SK-N-SH (cell line): Measurements from ENCODE around the gene ZDHHC11. TPM values are rescaled to one million over a fixed set of nuclear protein-coding genes. Genes with fewer than 3 reads are reported as not detected.

Source experiments
- CTCF ChIA-PET: fragments of 300-600, 350-600 bp; formaldehyde crosslinking; extraction: SDS; loops from one replicate; lab custom pipeline; 2021; lab: Yijun Ruan, JAX
- POLR2A ChIA-PET: fragments of 350-600 bp; sonication (Branson Sonifier 250); formaldehyde crosslinking; extraction: SDS; loops from one replicate; lab custom pipeline; 2020; ENCODE audit warnings: antibody characterized with exemption, inconsistent platforms; lab: Yijun Ruan, JAX
- DNase-seq: peaks from one replicate; pipeline ENCODE4 v3.0.0; 2012
- H2AFZ ChIP-seq: fragments of 200-600 bp; sonication (generic); 2 replicates; pipeline ENCODE4 v1.8.1; 2016; ENCODE audit warnings: antibody characterized with exemption, mild to moderate bottlenecking, low read depth
- H3F3A ChIP-seq: fragments of 200-600 bp; sonication (generic); replicated peaks from 2 replicates; pipeline ENCODE3; 2016; ENCODE audit warnings: antibody characterized with exemption, mild to moderate bottlenecking; ENCODE audit not compliant: insufficient read depth
- H3K27ac ChIP-seq, 2 experiments: fragments of 200-500 bp in 1 of 2; fragments of 200-600 bp in 1 of 2; sonication (Bioruptor generic) in 1 of 2; sonication (generic), shearing (Covaris generic) in 1 of 2; 2 replicates each; pipeline versions ENCODE4 v1.5.1 to v1.6.1; 2014 to 2016; ENCODE audit warnings: low read depth in 2 of 2, inconsistent platforms in 1 of 2, low read length in 1 of 2, mild to moderate bottlenecking in 1 of 2, mixed read lengths in 1 of 2
- H3K27me3 ChIP-seq: fragments of 200-600 bp; sonication (generic), shearing (Covaris generic); 2 replicates; pipeline ENCODE4 v1.6.1; 2016; ENCODE audit warnings: mixed run types; ENCODE audit not compliant: insufficient read depth
- H3K36me3 ChIP-seq, 2 experiments: fragments of 200-500 bp in 1 of 2; fragments of 200-600 bp in 1 of 2; sonication (Bioruptor generic) in 1 of 2; sonication (generic) in 1 of 2; replicated peaks in 1 of 2; 2 replicates each; pipeline versions ENCODE3 to v1.5.1; 2014 to 2016; ENCODE audit warnings: low read length in 1 of 2, mild to moderate bottlenecking in 1 of 2; ENCODE audit not compliant: insufficient read depth in 2 of 2, control insufficient read depth in 1 of 2
- H3K4me1 ChIP-seq, 2 experiments: fragments of 200-500 bp in 1 of 2; fragments of 200-600 bp in 1 of 2; sonication (Bioruptor generic) in 1 of 2; sonication (generic), shearing (Covaris generic) in 1 of 2; 2 replicates each; pipeline versions ENCODE4 v1.5.1 to v1.6.1; 2014 to 2016; ENCODE audit warnings: low read depth in 1 of 2, low read length in 1 of 2, mixed run types in 1 of 2; ENCODE audit not compliant: insufficient read depth in 2 of 2, control insufficient read depth in 1 of 2
- H3K4me2 ChIP-seq: fragments of 200-600 bp; sonication (generic), shearing (Covaris generic); 2 replicates; pipeline ENCODE4 v1.6.1; 2017; ENCODE audit warnings: mixed run types
- H3K4me3 ChIP-seq, 2 experiments: fragments of 200-500 bp in 1 of 2; fragments of 200-600 bp in 1 of 2; sonication (Bioruptor generic) in 1 of 2; sonication (generic), shearing (Covaris generic) in 1 of 2; 2 replicates each; pipeline versions ENCODE4 v1.5.1 to v1.8.1; 2014 to 2016; ENCODE audit warnings: low read depth in 2 of 2, inconsistent platforms in 1 of 2, low read length in 1 of 2, mild to moderate bottlenecking in 1 of 2, mixed read lengths in 1 of 2, moderate library complexity in 1 of 2
- H3K79me2 ChIP-seq: fragments of 200-600 bp; sonication (generic); 2 replicates; pipeline ENCODE4 v1.8.1; 2017; ENCODE audit warnings: mild to moderate bottlenecking; ENCODE audit not compliant: insufficient read depth
- H3K9ac ChIP-seq: fragments of 200-600 bp; sonication (generic); 2 replicates; pipeline ENCODE4 v1.6.1; 2017; ENCODE audit warnings: mixed run types
- H3K9me2 ChIP-seq: fragments of 200-600 bp; sonication (generic); 2 replicates; pipeline ENCODE4 v1.6.1; 2017; ENCODE audit warnings: mixed run types
- H3K9me3 ChIP-seq: fragments of 200-600 bp; sonication (generic); 2 replicates; pipeline ENCODE4 v1.6.1; 2017; ENCODE audit warnings: mixed run types, mild to moderate bottlenecking, moderate library complexity
- H4K20me1 ChIP-seq: fragments of 200-600 bp; sonication (generic); 2 replicates; pipeline ENCODE4 v1.6.1; 2017; ENCODE audit warnings: mild to moderate bottlenecking, mixed run types; ENCODE audit not compliant: insufficient read depth
- CHD2 ChIP-seq: fragments of 150-350 bp; IDR thresholded peaks from 2 replicates; pipeline ENCODE4 v1.6.1; 2018; ENCODE audit warnings: low read length; ENCODE audit not compliant: partially characterized antibody
- CTCF ChIP-seq: fragments of 200-600 bp; sonication (generic); IDR thresholded peaks from 2 replicates; pipeline ENCODE4 v1.6.1; 2017; ENCODE audit warnings: antibody characterized with exemption, mild to moderate bottlenecking, moderate library complexity
- ELF1 ChIP-seq: IDR thresholded peaks from 2 replicates; pipeline ENCODE4 v1.4.0; 2012
- EP300 ChIP-seq, 2 experiments: IDR thresholded peaks; 2 replicates each; pipeline versions ENCODE4 v1.4.0 to v1.6.1; 2012; ENCODE audit warnings: borderline replicate concordance in 1 of 2, low read depth in 1 of 2, low read length in 1 of 2
- FOSL2 ChIP-seq: IDR thresholded peaks from 2 replicates; pipeline ENCODE4 v1.4.0; 2012; ENCODE audit warnings: low read depth, mild to moderate bottlenecking, moderate library complexity, borderline replicate concordance
- FOXM1 ChIP-seq: IDR thresholded peaks from 2 replicates; pipeline ENCODE4 v1.4.0; 2012; ENCODE audit warnings: low read depth, mild to moderate bottlenecking
- GABPA ChIP-seq: IDR thresholded peaks from 2 replicates; pipeline ENCODE4 v1.4.0; 2012; ENCODE audit warnings: low read depth, mild to moderate bottlenecking
- GATA2 ChIP-seq: sonication (generic); formaldehyde crosslinking; IDR thresholded peaks from 2 replicates; pipeline ENCODE4 v1.5.0; 2020; ENCODE audit warnings: mild to moderate bottlenecking, missing genetic modification reagents
- MEF2A ChIP-seq: IDR thresholded peaks from 2 replicates; pipeline ENCODE4 v1.4.0; 2012; ENCODE audit warnings: low read depth, borderline replicate concordance
- PBX3 ChIP-seq: IDR thresholded peaks from 2 replicates; pipeline ENCODE4; 2012
- RAD21 ChIP-seq: IDR thresholded peaks from 2 replicates; pipeline ENCODE4 v1.6.1; 2012; ENCODE audit warnings: mild to moderate bottlenecking, low read length
- RCOR1 ChIP-seq: fragments of 150-350 bp; IDR thresholded peaks from 2 replicates; pipeline ENCODE4 v1.6.1; 2017; ENCODE audit warnings: antibody characterized with exemption, low read length
- REST ChIP-seq: IDR thresholded peaks from 2 replicates; pipeline ENCODE4 v1.6.1; 2012; ENCODE audit warnings: mild to moderate bottlenecking, low read depth, low read length, moderate library complexity
- SIN3A ChIP-seq: IDR thresholded peaks from 2 replicates; pipeline ENCODE4 v1.6.1; 2012; ENCODE audit warnings: low read depth, mild to moderate bottlenecking, low read length, moderate library complexity, borderline replicate concordance
- SMC3 ChIP-seq: IDR thresholded peaks from 2 replicates; pipeline ENCODE4 v1.6.1; 2012; ENCODE audit warnings: low read depth, low read length, improper control_type of control experiment
- TAF1 ChIP-seq: IDR thresholded peaks from 2 replicates; pipeline ENCODE4 v1.6.1; 2012; ENCODE audit warnings: low read depth, mild to moderate bottlenecking, low read length, moderate library complexity, borderline replicate concordance
- TCF12 ChIP-seq: IDR thresholded peaks from 2 replicates; pipeline ENCODE4 v1.4.0; 2012
- TEAD4 ChIP-seq: IDR thresholded peaks from 2 replicates; pipeline ENCODE4 v1.4.0; 2012; ENCODE audit warnings: mild to moderate bottlenecking, borderline replicate concordance; ENCODE audit not compliant: insufficient read depth
- USF1 ChIP-seq: IDR thresholded peaks from 2 replicates; pipeline ENCODE4 v1.4.0; 2012; ENCODE audit warnings: low read depth, borderline replicate concordance
- USF2 ChIP-seq: fragments of 150-350 bp; IDR thresholded peaks from 2 replicates; pipeline ENCODE4 v1.6.1; 2017; ENCODE audit warnings: antibody characterized with exemption, low read length, low read depth, borderline replicate concordance
- WGBS: methylation state at CpG from one replicate; pipeline ENCODE4 v1.1.6; 2017; ENCODE audit warnings: low lambda C conversion rate; 5-methylcytosine and 5-hydroxymethylcytosine counted together
- polyA plus RNA-seq, 3 experiments: library from polyadenylated mRNA; depleted of rRNA; stranded (reverse); fragments of >200 nt; gene quantifications; 2 replicates each; pipeline ENCODE4 v1.2.3, GENCODE V29; 2012

The ZDHHC11 gene
- polyA plus RNA-seq, 1 of the 3 experiments (the other 2 are of a cell fraction): 0.76 TPM

GRCh38 chr5:859798-860296 lies 9.1 kb upstream of the ZDHHC11 start:
- Histone ChIP-seq H3K27me3 (peaks cover 6% of the 10 kb centered on the region; the same call in 1 of the 2 replicates), H4K20me1 (no peaks in the 10 kb centered on the region), H3K4me1 (no peaks in the 10 kb centered on the region), H3K79me2 (no peaks in the 10 kb centered on the region), H3K9ac (no peak overlapping the region), H3K9me3 (no peaks in the 10 kb centered on the region), H3F3A (no peaks in the 10 kb centered on the region), H2AFZ (no peak overlapping the region), H3K27ac (no peak overlapping the region), H3K9me2 (no peaks in the 10 kb centered on the region), H3K36me3 (peaks cover 0 to 27% of the 10 kb centered on the region in 2 experiments), H3K4me2 (no peak overlapping the region), H3K4me3 (no peak overlapping the region)
- ChIA-PET POLR2A (no interaction called here), CTCF (interaction anchor here (1.0 kb wide), 1 partner anchor 16 kb away, joined by 3 read pairs; no protein-coding TSS in a partner anchor)
- TF ChIP-seq CHD2: no peak
- TF ChIP-seq EP300 (IDR thresholded peaks at IDR 0.05; ENCODE audit: borderline replicate concordance in 1 of 2, low read depth in 1 of 2, low read length in 1 of 2): no peak
- no peak for TF ChIP-seq TAF1
- TF ChIP-seq RCOR1: no peak
- TF ChIP-seq FOSL2: no peak
- TF ChIP-seq MEF2A: no peak
- TF ChIP-seq REST: no peak
- TF ChIP-seq TCF12: no peak
- TF ChIP-seq USF2: no peak
- WGBS: 89% methylated on average over 6 of the region's 16 CpGs
- no peak for DNase-seq

- Histone ChIP-seq H4K20me1 (no peaks in the 10 kb centered on the region), H3K9me2 (no peaks in the 10 kb centered on the region), H3K27ac (no peak overlapping the region), H3F3A (no peaks in the 10 kb centered on the region), H3K4me3 (no peak overlapping the region), H3K4me1 (no peaks in the 10 kb centered on the region), H3K4me2 (no peak overlapping the region), H3K79me2 (no peaks in the 10 kb centered on the region), H2AFZ (no peak overlapping the region), H3K9ac (no peak overlapping the region), H3K9me3 (no peaks in the 10 kb centered on the region), H3K27me3 (peaks cover 10% of the 10 kb centered on the region), H3K36me3 (peaks cover 0 to 24% of the 10 kb centered on the region in 2 experiments)
- CTCF ChIA-PET: interaction anchor here (1.0 kb wide), 1 partner anchor 16 kb away, joined by 3 read pairs; no protein-coding TSS in a partner anchor
- no peak for DNase-seq
- POLR2A ChIA-PET: no interaction called here
- WGBS: 93% methylated on average over 11 of the region's 16 CpGs
- no peak for TF ChIP-seq RCOR1
- no peak for TF ChIP-seq FOXM1
- no peak for TF ChIP-seq EP300 (IDR thresholded peaks at IDR 0.05; ENCODE audit: borderline replicate concordance in 1 of 2, low read depth in 1 of 2, low read length in 1 of 2)
- no peak for TF ChIP-seq TCF12
- no peak for TF ChIP-seq GABPA
- no peak for TF ChIP-seq USF1
- TF ChIP-seq SMC3: no peak
- TF ChIP-seq TEAD4: no peak
- no peak for TF ChIP-seq SIN3A
- TF ChIP-seq PBX3: no peak
- no peak for TF ChIP-seq GATA2 (CRISPR knock-in tag)
- TF ChIP-seq RAD21: no peak
- no peak for TF ChIP-seq CTCF
- TF ChIP-seq ELF1: no peak
These were observed 8.6 kb upstream of the ZDHHC11 start for GRCh38 chr5:859391-859790.
